Neural progenitor cell (in vitro differentiated cells): ENCODE data around the gene DNAJA2.

Experiments used
- EZH2 ChIP-seq: fragments of 200-600 bp; sonication (generic); IDR thresholded peaks from 2 replicates; pipeline ENCODE4 v1.6.1; 2017; ENCODE audit warnings: antibody characterized with exemption, mild to moderate bottlenecking, moderate library complexity
- EZH2phosphoT487 ChIP-seq: fragments of 200-600 bp; sonication (generic); IDR thresholded peaks from 2 replicates; pipeline ENCODE4 v1.6.1; 2017; ENCODE audit warnings: antibody characterized with exemption
- TF ChIP-seq, protein P1 (sequence below): fragments of 200-600 bp; sonication (generic); IDR thresholded peaks from 2 replicates; pipeline ENCODE4 v1.5.1; 2017; ENCODE audit warnings: antibody characterized with exemption, mild to moderate bottlenecking

DNA sequence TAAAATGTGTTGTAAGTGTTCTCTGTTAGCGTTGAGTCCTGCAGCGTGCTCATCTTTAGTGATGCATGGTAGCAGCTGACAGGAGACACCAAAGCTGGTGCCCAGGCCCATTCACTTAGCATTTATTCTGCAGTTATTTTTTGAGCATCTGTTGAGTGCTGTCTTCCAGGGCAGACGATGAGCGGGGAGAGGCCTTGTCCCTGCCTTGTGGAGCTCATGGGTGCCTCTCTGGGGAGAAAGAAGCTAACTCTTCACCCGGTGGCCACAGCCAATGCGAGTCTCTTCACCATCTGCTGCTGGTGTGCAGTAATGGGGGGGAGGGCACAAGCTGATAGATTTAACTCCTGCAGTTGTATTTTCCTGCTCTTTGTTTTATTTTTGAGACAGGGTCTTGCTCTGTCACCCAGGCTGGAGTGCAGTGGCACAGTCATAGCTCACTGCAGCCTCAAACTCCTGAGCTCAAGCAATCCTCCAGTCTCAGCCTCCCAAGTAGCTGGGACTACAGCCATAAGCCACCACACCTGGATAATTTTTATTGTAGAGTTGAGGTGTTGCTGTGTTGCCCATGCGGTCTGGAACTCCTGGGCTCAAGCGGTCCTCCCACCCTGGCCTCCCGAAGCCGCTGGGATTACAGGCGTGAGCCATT, 58.8 kb downstream of the DNAJA2 start:
- TF ChIP-seq, protein P1, sequence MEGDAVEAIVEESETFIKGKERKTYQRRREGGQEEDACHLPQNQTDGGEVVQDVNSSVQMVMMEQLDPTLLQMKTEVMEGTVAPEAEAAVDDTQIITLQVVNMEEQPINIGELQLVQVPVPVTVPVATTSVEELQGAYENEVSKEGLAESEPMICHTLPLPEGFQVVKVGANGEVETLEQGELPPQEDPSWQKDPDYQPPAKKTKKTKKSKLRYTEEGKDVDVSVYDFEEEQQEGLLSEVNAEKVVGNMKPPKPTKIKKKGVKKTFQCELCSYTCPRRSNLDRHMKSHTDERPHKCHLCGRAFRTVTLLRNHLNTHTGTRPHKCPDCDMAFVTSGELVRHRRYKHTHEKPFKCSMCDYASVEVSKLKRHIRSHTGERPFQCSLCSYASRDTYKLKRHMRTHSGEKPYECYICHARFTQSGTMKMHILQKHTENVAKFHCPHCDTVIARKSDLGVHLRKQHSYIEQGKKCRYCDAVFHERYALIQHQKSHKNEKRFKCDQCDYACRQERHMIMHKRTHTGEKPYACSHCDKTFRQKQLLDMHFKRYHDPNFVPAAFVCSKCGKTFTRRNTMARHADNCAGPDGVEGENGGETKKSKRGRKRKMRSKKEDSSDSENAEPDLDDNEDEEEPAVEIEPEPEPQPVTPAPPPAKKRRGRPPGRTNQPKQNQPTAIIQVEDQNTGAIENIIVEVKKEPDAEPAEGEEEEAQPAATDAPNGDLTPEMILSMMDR: no peak
- no peak for TF ChIP-seq EZH2
- TF ChIP-seq EZH2phosphoT487: no peak
